NCI-H146 treated with DMSO at 0.1 percent for 48 hours (cell line): ENCODE measurements around the gene HOXC9.

Source experiments
- DNase-seq: peaks from one replicate; lab custom pipeline; 2025; ENCODE audit not compliant: unreplicated experiment; lab: John Stamatoyannopoulos, UW

HOXC9 gene

DNA sequence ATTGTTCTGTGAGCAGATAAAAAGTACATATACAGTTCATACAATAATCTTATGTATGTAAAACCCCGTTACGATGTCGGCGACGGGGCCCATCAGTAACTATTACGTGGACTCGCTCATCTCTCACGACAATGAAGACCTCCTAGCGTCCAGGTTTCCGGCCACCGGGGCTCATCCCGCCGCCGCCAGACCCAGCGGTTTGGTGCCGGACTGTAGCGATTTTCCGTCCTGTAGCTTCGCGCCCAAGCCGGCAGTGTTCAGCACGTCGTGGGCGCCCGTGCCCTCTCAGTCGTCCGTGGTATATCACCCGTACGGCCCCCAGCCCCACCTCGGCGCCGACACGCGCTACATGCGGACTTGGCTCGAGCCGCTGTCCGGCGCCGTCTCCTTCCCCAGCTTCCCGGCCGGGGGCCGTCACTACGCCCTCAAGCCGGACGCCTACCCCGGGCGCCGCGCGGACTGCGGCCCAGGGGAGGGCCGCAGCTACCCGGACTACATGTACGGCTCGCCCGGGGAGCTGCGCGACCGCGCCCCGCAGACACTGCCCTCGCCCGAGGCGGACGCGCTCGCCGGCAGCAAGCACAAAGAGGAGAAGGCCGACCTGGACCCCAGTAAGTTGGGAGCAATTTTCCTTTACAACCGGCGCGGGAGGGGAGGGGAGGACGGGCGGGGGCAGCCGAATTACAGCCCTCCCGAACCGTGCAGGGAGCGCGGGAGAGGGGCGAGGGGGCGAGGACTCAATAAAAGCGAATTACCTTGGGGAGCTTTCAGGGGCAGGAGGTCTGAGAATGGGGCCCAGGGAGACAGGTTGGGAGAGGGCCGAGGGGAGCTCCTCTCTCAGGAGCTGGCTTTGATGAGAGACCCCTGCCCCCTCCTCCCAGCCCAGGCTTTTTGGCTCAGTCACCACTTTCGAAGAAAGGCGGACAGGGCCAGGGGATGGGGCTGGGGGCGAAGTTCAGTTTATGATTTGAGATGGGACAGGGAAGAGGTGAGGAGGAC lies at the start of gene HOXC9:
Gene HOXC9 (plus strand): TSS at position 46 of the 999 bp plus-strand sequence. CDS start 28 bp downstream, at position 74.
- no peak for DNase-seq

DNA sequence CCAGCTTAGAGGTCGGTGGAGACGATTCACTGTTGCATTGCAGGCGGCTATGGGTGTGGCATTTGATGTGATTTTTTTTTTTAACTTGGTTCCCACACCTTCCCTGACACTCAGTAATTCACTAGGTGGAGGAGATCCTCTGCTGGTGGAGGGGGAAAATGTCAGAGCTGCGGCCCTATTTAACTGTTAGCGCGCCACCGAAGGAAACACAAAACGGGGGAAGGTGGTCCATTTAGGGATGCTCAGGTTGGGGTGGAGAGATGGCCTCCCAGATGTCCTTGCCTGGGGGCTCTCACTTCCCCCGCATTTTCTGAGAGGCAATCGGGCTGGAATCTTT lies 49.6 kb upstream of the HOXC9 start:
- no peak for DNase-seq

DNA sequence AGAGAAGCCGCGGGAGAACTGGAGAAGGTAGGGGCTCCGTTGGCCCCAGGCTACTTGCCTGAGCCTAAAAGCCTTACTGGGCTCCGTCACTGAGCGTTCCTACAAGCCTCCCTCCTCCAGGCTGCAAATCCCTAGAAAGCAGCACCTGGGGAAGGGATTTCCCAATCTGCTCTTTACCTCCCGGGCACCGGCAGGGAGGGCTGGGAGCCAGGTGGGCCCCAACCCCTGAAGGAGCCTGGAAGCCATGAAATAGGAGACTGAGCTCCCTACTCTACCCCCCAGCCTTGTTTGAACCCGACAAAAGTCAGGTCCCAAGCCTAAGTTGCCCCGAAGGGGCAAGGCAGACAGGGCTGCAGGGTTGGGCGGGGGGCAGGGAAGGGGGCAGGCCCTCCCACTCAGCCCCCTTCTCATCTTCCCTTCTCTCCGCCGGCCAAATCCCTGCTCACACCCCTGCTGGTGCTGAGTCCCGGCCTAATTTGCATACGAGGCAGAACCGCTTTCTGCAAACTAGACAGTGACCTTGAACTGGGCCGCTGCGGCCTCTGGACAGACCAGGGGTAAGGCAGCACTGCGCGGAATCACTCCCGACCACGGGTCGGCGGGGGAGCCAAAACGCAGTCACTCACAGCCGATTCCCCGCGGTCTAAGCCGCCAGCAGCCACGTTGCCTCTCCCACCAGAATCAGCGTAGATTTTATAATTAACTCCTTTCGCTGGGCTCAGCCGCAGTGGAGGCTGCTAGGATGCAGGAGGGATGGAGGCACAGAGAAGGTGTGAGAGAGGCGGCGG lies 49.0 kb upstream of the HOXC9 start:
- DNase-seq = no peak

DNA sequence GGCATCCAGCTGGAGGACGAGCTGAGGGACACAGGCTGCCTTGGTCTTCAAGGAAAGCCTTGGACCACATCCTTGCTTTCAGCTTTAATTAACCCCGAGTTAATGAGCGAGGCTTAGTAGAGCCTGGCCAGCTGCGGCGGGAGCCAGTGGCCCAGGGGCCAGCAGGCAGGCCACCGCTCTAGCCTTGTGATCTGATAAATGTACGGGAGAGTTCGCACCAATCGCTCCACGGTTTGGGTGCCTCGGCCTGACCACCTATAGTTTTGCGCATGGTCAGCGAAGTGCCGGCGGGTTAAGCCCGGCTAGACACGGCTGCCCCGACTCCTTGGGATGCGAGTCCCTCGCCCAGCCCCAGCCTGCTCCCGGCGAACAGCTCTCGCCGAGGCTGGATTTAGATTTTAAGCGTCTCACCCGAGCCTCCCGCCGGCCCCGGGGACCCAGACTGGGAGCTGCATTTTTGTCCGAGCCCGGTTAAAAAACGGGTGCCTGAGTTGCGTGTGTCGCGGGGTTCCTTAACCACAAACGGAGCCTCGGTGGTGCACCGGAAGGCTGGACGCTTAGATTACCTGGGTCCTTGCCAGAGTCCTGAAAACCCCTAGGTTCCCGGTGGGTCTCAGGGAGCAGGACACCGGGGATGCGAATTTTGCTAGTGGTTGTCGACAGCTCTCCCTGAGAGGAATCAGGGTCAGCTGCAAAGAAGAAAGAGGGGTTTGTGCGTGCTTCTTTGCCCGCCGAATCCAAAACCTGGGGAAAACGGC lies 48.2 kb upstream of the HOXC9 start:
- no peak for DNase-seq

DNA sequence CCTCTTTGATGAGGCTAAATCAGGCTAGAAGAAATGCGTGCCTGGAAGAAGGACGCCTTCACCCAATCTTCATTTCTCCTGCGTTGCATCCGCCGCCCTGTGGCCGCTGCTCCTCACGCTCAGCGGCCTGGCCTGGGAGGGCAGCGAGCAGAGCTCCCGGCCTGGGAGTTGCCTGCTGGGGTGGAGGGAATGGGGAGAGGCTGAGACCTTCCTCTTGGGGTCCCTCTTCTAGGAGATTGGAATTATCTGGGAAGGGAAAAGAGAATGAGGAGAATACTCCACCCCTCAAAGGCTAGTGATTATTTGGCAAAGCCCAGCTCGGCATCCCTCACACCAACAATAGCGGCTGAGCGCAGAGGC lies 47.6 kb upstream of the HOXC9 start:
- DNase-seq = no peak

DNA sequence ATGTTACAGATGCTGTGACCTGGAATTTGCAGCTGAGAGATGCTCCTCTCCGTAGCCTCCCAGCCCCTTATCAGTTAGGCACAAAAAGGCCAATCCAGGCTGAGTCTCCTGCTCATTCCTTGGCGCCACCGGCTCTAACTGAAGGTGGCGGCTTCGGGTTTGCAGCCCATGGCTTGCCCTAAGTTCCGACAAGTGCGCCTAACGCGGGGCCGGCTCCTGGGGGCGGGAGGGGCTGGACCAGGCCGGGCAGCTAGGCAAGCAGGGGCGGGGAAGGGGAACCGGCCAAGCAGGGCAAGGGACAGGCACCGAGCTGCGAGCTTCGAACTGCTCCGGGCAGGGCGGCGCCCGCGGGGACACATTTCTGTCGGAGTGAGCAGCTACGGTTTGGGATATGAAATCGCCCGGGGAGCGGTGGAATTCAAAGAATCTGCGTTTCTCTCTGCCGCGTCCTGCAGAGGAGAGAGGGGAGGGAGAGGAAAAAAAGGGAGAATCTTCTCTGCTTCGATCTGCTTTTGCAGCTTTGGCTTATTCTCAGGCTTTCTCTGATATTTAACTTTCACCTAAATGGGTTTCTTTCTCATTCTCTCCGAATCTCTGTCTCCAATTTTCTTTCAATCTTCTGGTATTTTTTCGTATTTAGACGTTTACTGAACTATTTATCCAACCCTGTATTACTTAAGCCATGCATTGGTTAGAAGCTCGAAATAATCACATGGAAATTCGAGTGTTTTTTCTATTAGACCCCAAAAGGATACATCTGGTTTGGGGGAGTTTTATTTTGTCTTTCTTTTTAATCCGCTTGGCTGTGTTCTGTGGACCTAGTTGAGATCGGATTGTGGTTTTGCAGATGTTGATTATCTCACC lies 46.9 kb upstream of the HOXC9 start:
- no peak for DNase-seq

DNA sequence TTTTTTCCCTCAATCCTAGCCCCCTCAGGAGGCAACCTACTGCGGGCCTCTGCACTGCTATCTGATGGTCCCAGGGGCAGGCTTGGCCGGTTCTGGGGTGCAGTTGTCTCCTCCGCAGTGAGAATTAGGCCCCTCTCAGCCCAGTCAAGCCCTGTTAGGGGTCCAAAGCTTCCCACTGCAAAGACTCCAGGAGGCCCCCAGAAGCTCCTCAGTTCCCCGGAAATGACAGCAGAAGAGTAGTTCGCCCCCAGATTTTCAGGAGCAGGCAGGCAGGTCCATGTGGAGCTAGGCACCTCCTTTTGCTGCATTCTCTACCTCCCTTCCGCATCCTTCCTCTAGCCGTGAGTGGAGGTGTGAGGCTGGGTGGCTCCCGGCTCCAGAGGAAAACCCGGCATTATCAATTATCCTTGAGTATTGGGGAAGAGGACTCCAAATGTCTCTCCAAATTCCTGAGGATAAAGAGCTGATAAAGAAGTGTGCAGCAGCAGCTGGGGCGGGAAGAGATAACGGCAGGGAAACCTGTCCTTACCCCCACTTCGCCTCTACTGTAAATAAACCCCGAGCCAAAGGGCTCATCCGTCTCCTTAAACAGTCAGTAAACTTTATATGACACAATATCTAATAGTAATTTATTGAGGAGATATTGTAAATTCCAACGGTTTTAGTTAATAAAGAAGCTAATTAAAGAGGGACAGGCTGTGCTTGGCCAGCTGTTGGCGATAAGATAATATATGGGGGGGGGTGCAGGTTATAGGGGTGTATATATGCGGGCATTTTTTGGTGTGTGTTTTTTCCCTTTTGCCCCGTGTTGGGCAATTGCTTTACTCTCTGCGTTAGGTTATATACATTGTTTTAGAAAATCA lies 45.9 kb upstream of the HOXC9 start:
- no peak for DNase-seq

DNA sequence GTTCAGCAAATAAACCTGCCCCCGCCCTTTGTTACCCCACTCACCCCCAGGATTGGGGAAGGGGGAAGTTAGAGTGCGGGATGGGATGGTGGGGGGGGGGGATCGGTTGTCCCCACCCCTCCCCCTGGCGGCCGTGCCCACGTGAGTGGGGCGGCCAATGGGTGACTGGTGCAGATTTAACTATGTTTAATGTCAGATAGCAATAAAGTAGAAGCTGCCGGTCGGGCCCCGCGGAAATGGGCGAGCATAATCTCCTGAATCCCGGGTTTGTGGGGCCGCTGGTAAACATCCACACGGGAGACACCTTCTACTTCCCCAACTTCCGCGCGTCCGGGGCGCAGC lies 45.3 kb upstream of the HOXC9 start, which contains the start of gene HOXC12:
Gene HOXC12 (plus strand): TSS at position 210 of the 342 bp plus-strand sequence. CDS start 27 bp downstream, at position 237.
- DNase-seq = no peak

DNA sequence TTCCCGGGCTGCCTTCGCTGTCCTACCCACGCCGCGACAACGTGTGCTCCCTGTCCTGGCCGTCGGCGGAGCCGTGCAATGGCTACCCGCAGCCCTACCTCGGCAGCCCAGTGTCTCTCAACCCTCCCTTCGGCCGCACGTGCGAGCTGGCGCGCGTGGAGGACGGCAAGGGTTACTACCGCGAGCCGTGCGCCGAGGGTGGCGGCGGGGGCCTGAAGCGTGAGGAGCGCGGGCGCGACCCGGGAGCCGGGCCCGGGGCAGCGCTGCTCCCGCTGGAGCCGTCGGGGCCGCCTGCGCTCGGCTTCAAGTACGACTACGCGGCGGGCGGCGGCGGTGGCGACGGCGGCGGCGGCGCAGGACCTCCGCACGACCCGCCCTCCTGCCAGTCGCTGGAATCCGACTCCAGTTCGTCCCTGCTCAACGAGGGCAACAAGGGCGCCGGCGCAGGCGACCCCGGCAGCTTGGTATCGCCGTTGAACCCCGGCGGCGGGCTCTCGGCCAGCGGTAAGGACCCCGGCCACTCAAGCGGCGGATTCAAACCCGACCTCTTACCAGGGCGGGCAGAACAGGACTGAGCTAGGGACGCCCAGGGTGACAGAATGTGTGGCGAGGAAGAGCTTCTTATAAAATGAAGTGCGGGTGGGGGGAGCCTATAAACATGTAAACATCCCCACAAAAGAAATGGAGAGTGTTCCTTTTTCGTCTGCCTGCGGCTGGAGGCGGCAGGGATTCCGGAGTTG lies 44.8 kb upstream of the HOXC9 start:
- no peak for DNase-seq

DNA sequence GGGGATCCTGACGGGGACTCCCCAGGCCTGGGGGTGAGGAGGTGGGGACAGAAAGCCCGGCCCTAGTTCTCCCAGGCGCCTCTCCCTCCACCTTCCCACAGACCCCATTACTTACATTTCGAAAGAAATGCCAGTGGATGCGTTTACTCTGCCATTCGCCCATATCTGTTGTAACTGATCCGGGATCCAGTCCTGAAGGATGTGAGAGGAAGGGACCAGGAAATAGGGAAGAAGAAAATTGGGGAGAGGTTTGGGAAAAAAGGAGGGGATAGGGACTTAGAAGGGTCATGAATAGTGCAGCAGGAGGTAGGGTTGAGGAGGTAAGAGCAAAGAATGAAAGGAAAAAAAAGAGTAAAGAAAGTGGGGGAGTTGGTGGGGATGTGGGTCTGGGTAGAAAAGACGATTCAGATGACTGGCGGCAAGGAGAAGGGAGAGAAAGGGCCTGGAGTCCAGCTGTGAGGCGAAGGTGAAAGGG lies 44.1 kb upstream of the HOXC9 start:
- DNase-seq = no peak

DNA sequence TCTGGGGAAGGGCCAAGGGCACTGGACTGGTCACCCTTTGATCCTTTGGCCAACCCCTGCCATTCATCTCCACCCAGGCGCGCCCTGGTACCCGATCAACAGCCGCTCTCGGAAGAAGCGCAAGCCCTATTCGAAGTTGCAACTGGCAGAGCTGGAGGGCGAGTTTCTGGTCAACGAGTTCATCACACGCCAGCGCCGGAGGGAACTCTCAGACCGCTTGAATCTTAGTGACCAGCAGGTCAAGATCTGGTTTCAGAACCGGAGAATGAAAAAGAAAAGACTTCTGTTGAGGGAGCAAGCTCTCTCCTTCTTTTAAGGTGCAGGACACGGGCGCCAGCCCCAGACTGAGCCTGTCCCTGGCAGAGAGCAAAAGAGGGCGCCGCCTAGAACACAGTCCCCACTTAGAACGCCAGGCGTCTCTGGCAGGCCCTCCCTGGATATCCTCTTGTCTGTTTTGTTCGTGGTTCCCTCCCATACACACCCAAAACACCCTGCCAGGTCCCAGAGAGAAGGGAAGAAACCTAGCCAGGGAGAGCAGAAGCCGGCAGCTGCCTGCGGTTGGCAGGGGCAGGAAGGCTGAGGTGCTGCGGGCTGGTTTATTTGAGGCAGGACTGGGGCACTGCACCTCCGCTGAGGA lies 43.6 kb upstream of the HOXC9 start:
- no peak for DNase-seq

DNA sequence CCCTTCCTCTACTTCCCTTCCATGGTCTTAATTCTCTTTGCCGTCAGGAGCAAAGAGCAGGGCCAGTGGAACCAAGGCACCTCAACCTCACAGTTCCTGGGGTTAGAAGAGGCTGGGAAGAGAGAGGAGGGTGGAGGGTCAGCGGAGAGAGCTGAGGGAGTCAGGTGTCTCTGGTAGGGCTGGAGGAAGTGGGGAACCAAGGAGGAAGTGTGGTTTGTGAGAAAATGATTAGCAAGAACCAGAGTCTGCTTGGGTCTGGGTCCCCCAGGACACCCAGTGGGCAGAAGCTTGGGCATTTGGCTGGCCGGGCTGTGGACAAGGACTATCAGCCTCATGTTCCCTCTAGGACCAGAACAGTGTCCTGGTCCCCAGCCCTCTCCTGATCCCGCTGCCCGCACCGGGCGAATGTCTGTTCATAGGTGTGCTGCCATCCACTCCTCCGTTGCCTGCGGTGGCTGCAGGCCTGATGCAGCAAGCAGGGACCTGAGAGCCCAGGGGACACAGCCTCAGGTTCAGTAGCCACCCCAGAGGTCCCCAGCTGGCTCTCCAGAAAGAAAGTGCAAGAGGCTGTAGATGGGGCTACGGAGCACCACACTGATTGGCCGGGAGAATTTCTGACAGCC lies 42.9 kb upstream of the HOXC9 start:
- DNase-seq = no peak

DNA sequence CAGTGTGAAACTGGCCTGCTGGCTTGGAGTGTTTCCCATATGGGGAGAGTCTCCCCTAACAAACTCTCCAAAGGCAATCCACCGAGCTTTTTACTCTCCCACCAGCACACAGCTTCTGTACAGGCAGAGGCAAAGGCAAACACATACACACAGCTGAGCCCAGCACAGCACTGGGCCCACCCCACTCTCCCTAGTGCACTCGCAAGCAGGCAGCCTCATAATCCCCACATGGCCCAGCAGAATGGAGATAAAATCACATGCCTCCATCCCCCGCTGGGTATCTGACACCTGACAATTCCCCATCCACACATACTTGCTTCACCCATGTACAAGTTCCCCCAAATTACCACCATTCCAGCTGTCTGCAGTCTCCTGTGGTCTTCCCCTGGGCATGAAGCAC lies 41.8 kb upstream of the HOXC9 start:
- no peak for DNase-seq

DNA sequence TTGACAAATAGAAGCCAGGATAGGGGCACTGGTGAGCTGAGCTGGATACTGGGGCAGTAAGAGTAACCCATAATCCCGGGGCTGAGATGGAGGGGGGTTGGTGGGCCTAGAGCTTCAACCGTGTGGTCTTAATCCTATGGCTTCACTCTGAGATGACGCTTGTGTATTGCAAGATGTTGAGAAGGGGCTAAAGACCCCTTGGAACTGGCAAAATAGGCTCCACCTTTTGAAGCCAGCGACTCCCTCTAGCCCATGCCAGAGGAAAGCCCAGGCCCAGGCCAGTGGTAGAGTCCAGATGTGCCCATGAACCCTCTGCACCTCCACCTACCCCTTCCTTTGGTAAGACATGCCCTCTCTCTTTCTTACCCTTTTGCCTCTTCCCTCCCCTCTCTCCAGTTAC lies 40.6 kb upstream of the HOXC9 start:
- DNase-seq = no peak

DNA sequence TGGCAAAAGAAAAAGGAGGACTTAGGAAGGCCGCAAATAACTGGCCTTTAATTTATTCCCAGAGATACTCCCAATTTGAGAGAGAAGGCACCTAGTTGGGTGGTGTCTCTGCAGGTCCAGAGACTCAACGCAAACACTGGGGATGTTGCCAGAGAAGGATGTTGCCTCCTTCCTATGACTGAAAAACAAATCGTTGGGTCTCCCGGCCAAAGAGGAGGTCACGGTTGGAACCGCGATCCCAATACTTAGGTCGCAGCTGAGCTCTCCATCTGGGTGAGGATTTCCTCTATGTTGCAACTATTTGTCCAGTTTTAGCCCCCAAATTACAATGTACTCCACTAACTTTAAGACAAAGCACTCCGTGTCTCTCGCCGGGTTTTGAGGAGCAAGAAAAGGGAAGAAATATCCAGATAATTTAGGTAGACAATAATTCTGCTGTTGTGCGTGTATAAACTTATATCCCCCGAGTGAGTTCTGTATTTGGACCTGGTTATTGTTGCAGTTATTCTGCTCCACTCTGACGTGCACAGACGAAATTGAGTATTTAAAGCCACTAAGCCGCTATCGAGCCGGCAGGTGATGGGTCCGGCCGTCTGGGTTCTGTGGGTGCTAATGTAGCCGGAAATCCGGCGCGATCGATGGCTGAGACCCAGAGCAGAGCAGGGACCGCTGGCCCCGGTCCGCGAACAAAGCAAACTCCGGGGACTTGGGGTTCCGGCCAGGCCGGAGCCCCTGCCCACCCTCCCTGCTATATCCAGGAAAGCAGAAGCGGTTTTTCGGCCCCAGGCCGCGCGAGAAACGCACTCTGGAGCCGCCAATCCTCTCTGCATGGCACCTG lies 39.6 kb upstream of the HOXC9 start:
- DNase-seq = no peak

DNA sequence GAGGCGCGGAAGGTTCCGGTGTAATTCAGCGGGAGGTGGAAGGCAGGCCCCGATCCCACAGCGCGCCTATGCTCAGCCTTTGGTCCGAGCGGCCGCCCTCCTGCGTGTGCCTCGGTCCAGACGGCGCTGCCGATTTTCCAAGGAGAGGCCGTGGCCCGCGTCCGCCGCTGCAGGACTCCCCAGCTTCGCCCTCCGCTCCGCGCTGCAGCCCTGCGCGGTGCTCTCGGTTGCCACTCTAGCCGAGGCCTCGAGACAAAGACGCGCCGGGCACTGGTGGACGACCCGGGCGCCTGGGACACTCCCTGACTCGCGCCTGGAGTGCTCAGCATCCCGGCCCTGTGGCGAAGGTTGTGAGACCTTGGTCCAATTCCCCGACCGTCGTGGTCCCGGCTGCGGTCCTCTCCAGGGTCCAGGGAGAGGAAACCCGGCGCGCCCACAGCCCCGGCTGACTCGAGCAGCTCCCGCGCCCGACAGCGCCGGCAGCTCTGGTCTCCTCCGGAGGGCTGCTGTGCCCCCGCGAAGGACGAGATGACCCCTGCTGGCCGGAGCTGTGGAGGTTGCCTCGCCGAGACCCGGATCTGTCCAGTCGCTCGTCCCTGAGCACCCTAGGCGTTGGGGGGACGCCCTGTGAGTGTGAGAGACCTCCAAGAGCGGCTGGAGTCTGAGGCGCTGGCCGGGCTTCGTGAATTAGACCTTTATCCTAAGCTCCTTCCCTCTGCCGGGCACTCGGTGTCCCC lies 38.8 kb upstream of the HOXC9 start:
- no peak for DNase-seq
